GM19351 (cell line): Measurements from ENCODE around the gene LAMA2.
A peak's percentile ranks its signal among the peaks of the same experiment; 100 is the strongest.
"Not testable (repeated sequence)": the region's sequence is repeated elsewhere in the genome, so short reads cannot be mapped to it uniquely, and the experiment has no call there.

Source experiments
- ATAC-seq: cut with Tn5 transposase; IDR thresholded peaks from one replicate; pipeline ENCODE4 v1.9.1; 2021; ENCODE audit warnings: mild to moderate bottlenecking, moderate library complexity; ENCODE audit not compliant: unreplicated experiment

LAMA2 gene

DNA sequence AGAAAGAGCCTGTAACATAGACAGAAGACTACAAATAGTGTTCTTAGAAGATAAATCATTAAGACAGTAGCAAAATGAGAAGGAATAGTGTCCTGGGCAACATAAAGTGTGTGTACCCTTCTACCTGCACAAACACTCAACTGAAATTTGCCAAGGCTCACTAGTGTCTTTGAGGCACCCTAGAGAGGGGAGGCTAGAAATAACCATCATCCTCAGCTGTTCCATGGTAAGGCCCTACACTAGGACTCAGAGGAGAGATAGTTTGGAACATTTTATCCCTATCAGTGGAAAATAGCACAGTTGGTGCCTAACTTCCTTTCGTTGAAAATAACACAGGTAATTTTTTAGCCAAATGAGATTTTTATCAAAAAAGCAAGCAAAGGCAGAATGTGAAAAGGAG is 230.7 kb downstream of the LAMA2 start:
- ATAC-seq, result no peak

DNA sequence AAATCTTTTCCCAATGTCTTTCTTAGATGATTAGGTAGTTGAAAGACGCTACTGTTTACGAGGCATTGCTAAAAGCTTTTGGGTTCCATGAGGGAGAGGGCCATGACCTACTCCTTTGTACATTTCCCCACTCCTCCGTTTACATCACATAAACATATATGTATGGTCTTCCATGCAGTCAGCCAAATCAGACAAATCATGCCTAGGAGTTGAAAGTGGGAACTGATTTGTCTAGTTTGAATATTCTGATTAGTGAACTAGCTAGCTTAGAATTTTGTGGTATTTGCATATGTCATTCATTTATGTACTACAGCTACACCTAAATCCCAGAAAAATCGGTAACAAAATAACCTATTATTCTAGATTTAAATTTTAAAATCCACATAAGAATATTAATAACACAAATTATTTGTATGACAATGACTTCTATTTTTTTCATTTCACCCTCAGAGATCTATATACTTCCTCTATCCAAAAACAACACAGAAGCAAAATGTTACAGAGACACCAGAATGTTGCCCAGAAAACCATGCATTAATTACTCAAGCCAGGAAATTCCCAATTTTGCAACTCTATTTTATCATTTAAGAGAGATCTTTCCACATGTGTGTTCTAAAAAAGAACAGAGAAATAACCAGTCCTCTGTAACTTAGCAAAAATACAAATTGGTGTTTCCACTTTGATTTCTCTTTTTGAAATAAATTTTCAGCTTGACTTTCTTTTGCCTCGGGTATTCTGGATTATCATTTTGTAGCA is 231.9 kb downstream of the LAMA2 start:
- ATAC-seq, result no peak

DNA sequence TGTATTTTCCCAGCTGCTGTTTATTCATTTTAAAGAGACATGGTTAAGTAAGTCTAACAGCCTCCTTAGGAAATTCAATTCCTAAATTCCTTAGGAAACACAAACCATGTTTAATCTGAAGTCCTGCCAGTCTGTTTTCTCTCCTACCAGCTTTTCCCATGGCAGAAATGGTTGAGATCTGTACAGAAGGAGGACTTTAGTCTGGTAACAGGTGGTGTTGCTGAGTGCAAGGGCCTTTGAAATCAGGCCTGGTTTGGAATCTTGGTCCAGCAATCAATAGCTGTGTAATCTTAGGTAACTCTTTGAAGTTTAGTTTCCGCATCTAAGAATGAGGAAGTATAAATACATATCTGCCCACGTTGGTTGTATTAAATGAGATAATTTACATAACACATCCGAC is 232.5 kb downstream of the LAMA2 start:
- no peak for ATAC-seq

DNA sequence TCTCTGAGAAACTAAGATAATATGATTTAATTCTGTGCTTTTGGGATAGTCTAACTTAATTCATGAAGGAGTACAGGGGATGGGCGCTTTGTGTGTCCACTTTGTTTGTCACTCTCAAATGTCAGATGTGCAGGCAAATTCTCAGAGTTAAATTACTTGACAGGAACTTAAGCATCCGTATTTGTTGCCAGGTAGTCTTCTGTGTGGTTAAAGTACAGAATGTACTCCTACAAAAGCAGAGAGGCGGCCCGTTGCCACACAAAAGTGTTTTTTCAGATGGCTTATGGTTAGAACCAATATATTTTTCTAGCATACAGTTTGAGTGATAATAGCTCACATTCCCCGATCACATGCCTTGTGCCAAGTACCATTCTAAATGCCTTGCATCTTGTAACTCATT is 234.4 kb downstream of the LAMA2 start:
- ATAC-seq, result no peak

DNA sequence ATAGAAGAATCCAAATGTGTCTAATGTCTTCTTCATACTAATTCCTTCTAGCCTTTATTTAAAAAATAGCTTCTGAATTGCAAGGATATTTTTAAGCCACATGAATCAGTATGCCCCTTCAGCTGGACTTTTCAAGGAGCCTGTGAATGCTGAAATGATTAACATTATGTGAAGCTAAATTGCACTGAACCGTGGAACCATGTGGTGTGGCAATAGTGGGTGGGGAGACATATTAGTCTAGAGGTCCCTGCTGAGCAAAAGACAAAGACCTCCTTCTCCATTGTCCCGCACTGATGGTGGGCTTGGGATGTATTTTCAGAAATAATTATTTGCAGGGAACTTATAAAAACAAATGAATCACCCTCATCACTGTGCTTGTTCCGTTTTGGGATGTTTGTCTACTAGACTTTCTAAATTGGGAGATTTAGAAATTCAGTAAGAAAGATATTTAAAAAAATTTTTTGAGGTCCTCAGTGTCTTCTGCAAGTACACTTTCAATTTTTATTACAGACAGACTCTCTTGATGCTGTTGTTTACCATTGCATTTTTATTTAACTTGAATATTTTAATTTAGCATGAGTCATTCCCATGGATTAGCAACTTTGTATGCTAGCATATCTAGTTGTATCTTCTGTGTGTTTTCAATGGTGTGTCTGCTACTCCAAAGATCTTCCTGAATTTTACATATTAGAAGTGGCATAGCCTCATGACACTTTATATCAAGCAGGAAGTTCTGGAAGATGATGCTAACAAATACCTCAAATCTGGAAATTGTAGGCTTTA is 238.1 kb downstream of the LAMA2 start:
- no peak for ATAC-seq

DNA sequence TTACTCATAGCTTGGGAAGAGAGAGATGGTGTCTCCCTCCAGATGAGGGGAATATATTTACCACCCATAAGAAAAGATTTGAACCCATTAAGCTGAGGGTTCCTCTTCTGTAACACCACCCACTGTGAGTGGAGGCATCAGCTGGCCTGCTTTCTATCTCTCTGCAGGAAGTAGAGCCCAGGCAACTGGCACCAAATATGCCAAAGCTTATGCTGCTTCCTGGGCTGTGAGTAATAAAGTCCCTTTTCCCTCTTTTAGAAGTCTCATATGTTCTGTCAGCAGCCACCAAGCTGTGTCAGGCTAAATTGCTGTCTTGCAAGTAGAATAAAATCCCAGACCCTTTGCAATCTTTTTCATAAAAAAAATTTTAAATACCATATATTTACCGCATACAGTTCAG is 241.4 kb downstream of the LAMA2 start:
- no peak for ATAC-seq

DNA sequence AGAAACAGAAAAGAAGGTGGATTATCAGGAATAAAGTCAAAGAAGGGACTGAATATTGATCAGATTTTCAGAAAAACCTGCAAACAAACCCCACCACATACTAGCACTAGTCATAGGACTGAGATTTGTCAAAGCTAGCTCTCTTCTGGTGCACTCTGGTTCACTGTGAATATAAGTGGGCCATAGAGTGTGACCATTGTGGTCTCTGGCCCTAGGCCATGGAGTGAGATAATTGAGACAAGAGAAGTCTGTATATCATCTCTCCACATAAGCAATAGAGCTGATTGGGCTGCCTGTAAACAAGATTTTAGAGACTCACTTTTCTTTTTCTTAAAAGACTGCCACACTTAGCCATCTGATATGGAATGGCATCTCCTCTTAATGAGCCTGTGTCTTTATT is 247.2 kb downstream of the LAMA2 start:
- ATAC-seq, result no peak

DNA sequence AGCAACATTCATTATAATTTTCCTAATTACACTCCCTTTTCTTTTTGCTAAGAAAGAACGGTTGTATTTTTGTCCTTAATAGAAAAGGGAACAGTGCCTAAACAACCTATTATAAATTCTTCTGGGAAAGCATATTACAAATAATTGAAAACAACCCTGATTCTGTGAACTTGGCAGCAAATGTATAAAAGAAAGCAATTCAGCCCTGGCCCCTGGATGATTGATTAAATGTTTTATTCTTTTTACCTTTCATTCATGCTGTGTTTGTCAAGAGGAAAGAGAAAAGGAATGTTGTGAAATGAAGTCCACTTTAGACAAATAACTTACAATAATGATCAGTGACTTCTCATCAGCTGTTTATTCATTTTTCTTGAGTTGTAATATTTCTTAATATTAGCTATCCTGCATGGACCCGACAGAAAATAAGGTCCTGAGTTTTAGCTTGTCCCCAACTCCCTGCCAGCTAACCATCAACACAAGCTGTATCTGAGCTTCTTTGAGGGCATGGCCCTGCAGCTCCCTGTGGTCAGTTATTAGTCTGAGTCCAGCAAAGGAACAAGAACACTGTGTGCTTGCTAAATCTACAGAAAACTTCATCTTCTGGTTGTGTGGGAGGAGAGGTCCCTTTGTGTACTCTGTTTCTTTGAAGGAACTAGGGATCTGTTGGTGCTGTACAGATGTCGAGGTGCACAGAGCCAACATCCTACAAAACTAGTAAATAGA is 248.2 kb downstream of the LAMA2 start:
- no peak for ATAC-seq

DNA sequence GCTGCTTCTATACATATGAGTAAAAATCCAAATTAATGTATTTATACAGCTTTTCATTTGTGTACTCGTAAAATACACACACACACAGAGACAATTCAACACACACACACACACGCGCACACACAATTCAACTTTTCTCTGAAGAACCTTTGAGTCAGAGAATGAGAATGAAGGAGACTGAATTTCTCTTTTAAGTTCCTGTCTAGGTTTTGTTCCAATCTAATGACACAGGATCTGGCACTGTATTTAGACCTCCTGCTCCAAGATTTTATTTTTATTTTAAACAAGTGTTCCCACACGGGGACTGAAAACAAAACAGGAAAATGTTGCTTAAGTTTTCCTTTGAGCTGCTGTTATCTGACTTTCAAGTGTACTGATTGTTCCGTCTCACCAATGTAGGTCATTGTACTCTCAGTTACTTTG is 250.8 kb downstream of the LAMA2 start:
- ATAC-seq, result no peak

DNA sequence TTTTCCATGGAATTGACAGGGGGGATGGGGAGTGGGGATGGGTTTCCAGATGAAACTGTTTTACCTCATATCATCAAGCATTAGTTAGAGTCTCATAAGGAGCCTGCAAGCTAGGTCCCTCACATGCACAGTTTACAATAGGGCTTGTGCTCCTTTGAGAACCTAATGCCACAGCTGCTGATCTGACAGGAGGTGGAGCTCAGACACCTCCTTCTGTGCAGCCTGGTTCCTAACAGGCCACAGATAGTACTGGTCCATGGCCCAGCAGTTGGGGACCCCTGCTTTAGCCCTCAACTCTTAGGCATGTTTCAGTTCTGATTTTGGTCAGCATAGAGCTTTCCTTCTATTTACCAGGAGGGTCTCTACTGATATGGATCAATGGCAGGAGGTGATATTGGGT is 251.6 kb downstream of the LAMA2 start:
- ATAC-seq, result no peak

DNA sequence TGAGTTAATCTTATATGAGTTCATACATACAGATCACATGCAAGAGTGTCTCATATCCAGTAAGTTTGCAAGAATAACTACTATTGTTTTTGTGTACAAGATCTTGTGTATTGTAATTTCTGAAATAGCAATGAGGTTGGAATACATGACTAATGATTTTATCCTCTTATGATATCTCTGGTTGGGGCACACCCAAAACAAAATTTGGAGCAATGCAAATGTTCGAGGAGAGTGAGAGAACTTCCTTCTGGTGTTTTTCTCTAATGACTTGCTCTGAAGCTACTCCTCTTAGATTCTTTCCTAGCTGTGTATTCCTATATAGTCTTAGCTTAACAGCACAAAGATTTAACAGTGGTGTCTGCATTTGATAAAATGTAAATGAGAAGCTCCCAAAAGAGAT is 252.5 kb downstream of the LAMA2 start:
- ATAC-seq, result no peak

DNA sequence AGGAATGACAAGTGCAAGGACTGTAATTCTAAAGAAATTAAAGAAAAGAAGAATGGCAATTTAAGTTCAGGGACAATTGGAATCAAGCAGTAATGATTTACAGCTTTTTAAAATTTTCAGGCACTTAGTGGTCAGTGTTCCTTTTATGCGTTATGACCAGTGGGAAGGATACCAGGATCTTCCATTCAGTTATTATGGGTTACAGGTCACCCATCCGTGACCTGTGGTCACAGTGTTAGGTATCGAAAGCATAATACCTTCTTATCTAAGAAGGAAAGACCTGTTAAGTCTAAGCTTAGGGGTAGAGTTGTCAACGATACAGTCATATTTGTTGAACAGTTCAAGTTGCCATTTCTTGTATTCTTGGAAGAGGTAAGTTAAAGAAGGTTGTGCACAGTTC is 253.8 kb downstream of the LAMA2 start:
- peak; percentile 46 for ATAC-seq

DNA sequence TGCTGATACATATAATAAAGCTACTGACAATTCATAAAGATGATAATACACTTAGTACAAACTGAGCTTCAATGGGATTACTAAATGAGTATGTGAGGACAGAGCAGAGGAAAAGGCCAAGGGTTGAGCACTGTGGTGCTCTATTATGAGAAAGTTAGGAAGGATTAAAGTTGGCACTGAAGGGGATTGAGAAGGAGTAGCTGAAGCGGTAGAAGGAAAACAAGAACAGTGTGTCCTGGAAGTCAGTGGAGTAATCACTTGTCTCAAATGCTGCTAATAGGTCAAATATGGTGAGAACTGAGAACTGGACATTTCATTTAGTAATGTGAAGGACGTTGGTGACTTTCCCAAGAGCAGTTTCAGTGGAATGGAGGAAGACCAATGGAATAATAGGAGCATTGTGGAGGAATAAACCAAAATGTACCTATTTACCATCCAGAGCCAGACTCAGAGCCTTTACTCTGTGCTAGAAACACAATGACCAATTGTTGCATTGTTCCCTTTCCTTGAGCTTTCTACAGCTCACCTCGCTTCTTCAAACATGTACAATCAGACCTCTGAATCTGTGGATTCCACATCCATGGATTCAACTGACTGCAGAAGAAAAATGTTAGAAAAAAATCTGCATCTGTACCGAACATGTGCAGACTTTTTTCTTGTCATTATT is 255.9 kb downstream of the LAMA2 start:
- ATAC-seq, result no peak

DNA sequence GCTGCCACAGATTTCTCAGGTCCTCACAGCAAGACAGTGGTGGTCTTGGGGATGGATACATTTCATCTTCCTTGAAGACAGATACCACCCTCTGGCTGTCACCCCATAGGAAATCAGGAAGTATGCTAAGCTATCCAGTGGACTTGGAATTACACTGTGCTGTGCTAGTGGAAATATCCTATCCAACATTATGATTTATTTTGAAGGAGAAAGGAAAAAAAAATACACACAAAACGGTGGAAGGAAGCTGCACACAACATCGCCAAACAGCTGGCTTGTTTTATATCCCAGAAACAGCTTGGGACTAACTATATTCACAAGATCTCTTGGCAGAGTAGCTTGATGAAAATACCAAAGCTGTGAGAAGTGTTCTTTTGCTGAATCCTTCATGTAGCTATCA is 257.6 kb downstream of the LAMA2 start:
- ATAC-seq, result no peak

DNA sequence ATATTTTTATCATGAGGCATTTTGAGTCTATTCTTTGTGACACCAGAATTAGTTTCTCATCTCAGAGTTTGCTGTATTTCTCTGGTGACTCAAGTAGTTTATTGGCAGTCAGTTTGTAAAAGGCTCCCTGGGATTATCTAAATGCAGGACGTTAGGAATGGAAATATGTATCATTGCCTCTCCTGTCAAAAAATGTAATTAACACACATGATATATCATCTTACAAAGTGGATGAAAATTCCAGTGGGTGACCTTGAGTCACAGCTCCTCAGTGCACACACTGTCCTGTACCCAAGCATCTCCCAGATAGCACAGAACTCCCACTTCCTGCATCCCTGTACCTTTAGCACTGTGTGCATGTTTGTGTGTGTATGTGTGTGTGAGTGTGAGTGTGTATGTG is 258.6 kb downstream of the LAMA2 start:
- ATAC-seq, result no peak

DNA sequence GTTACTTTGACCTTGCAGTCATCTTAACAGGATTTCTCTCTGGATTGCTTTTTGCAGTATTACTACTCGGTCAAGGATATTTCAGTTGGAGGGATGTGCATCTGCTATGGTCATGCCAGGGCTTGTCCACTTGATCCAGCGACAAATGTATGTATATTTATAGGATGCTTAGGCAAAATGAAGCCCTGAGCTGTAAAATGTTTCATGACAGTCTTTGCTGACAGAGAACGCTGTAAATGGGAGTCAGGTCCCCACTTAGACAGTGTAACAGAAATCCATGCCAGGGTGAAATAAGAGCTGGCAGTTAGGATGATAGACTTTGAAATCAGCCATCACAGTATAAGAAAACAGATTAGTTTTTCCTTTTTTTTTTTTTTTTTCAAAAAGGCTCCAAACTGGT is 264.0 kb downstream of the LAMA2 start:
- ATAC-seq, result no peak

DNA sequence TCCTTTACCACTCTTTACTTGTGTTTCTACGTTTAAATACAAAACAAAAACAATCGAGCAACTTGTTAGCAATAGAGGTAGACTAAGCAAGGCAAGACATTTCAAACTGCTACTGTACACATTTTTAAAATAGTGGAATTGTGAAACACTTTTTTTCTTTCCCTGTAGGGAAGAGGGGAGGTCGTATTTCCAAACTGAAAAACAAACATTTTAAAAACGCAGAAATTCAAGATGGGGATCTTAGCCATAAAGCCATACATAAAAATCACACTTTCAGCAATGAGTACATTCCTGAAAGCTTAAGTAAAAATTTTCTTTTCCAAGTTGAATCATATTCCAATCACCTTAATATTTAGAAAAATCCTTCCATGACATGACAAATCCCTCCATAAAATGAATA is 267.6 kb downstream of the LAMA2 start:
- no peak for ATAC-seq

DNA sequence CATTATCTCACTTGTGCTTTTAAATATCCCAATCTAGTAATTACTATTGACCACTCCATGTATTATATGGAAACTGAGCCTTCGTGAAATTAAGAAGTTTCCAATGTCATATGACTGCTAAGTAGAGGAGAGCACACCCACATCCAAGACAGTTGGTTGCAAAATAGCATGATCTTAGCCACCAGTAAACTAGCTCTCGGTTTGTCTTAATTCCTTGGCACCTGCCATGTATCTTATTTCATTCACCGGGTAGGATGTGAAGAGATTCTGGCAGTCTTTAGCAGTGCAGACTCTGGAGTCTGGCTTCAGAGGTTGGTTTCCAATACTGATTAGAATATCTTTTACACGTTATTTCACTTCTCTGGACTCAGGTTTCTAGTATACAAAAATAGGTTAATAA is 270.3 kb downstream of the LAMA2 start:
- no peak for ATAC-seq

DNA sequence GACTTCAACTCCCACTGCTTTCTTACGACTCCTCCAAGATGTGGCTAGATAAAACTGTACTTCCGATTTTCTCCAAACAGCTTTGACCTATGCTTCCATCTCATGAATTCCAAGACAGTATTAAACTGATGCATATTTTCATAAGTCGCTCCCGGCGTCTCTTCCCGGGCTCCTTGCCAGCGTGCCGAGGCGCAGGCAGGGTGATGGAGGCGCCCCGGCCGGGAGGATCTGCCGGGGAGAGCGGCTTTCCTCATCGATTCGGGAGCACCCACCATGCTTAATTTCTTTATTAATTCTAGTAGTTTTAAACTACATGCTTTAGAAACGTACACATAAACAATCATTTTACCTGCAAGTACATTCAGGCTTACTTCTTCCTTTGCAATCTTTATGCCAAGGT is 276.3 kb downstream of the LAMA2 start:
- ATAC-seq, result not testable (repeated sequence)

DNA sequence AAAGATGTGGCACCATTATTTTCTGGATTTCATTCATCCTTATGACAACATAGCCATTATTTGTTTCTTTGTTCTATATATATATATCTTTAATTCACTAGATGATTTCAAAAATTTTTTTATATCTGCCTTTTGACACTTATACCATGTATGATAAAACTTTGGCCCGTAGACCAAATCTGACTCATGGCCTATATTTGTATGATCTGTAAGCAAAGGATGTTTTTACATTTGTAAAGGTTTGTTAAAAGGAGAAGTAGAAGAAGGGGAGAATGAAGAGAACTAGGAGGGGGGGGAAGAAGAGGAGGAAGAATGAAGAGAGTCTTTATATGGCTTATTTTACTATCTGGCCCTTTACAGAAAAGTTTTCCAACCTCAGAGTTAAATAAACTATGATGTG is 279.7 kb downstream of the LAMA2 start:
- no peak for ATAC-seq

DNA sequence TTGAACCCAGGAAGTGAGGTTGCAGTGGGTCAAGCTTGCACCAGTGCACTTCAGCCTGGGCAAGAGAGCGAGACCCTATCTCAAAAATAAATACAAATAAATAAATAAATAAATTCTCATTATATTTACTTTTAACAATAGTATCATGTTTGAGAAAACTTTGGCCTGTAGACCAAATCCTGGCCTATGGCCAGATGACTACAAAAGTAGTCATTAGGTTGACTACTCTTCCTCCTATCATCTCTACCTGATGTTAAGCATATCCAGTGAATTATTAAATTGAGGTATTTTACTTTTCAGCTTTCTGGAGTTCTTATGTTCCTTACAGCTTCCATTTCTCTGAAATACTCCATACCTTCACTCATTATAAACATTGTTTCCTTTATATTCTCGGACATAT is 280.6 kb downstream of the LAMA2 start:
- ATAC-seq, result no peak
